Body of pancreas (tissue), 4 donors: ENCODE data around the gene MAGED1. TPM values are rescaled to one million over a fixed set of nuclear protein-coding genes. Genes with fewer than 3 reads are reported as not detected.

Source experiments
- ATAC-seq: fragments of 150-250 bp; one replicate; pipeline ENCODE4 v1.9.1; 2016
- DNase-seq, 4 donors: peaks; one replicate each; pipeline ENCODE4 v3.0.0-alpha.2; 2019
- H3K27ac ChIP-seq, 4 donors: fragments of 200-600 bp; sonication (generic); 1 replicate in 3 of 4; 2 replicates in 1 of 4; pipeline versions ENCODE4 v1.5.1 to v1.6.1; 2016 to 2019; ENCODE audit warnings: mild to moderate bottlenecking in 1 of 4, mixed read lengths in 1 of 4, moderate library complexity in 1 of 4
- H3K27me3 ChIP-seq, 2 donors: fragments of 200-600 bp; sonication (generic); one replicate each; pipeline ENCODE4 v1.6.0; 2016; ENCODE audit warnings: mild to moderate bottlenecking in 1 of 2
- H3K36me3 ChIP-seq, 2 donors: fragments of 200-600 bp; sonication (generic); replicated peaks in 1 of 2; 2 replicates each; pipeline ENCODE4 v1.5.1; 2016; ENCODE audit warnings: low read depth in 2 of 2; ENCODE audit not compliant: insufficient read depth in 1 of 2
- H3K4me1 ChIP-seq: fragments of 200-600 bp; sonication (generic); one replicate; pipeline ENCODE4 v1.6.0; 2016
- H3K4me3 ChIP-seq, 2 donors: fragments of 200-600 bp; sonication (generic); 1 replicate in 1 of 2; 2 replicates in 1 of 2; pipeline ENCODE4 v1.5.1; 2016 to 2019
- H3K9me3 ChIP-seq, 3 donors: fragments of 200-600 bp; sonication (generic); 1 replicate in 2 of 3; 2 replicates in 1 of 3; pipeline ENCODE4 v1.5.1; 2016
- POLR2A ChIP-seq, 3 donors: fragments of 450-650 bp; IDR thresholded peaks; one replicate each; pipeline ENCODE4 v1.6.1; 2016; ENCODE audit warnings: antibody characterized with exemption in 3 of 3, mild to moderate bottlenecking in 2 of 3
- WGBS, 2 donors: methylation state at CpG; one replicate each; pipeline ENCODE4 v1.1.5; 2017; 5-methylcytosine and 5-hydroxymethylcytosine counted together
- intact Hi-C: fragments of 100-400 bp; cut with DNase I; formaldehyde crosslinking; loops from one replicate; pipeline ENCODE4 v1.15.1; 2023
- total RNA-seq, 2 donors: library from RNA; depleted of rRNA; stranded (reverse); fragments of >200 nt; gene quantifications; one replicate each; pipeline ENCODE4 v1.1.0, GENCODE V29; 2016
- TF ChIP-seq, protein P1 (sequence below), 7 experiments: fragments of 450-650 bp in 4 of 7; fragments of 200-600 bp in 3 of 7; sonication (generic) in 3 of 7; IDR thresholded peaks; one replicate each; pipeline ENCODE4 v1.5.1; 2016 to 2019; ENCODE audit warnings: antibody characterized with exemption in 7 of 7

Gene MAGED1
- total RNA-seq, 2 donors from 2014 or later, result 45.7 to 53.1 TPM

DNA sequence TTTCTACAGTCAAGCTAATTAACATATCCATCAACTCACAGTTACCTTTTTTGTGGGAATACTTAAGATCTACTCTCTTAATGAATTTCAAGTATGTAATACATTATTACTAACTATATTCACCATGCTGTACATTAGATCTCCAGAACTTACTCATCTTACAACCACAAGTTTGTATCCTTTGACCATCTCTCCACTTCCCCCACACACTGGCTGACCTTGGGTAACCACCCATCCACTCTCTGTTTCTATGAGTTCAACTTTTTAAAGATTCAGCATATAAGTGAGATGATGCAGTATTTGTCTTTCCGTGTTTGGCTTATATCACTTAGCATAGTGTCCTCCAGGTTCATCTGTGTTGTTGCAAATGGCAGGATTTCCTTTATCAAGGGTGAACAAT, 30.5 kb upstream of the MAGED1 start:
- no peaks in the 10 kb centered on the region for H3K4me1 ChIP-seq
- H3K9me3 ChIP-seq, result no peaks in the 10 kb centered on the region
- WGBS, 2 donors, result 94 to 100% methylated on average over 1 of the region's 1 CpG
- no peak overlapping the region for H3K4me3 ChIP-seq
- no peak overlapping the region for H3K27ac ChIP-seq
- no peaks in the 10 kb centered on the region for H3K27me3 ChIP-seq
- H3K36me3 ChIP-seq, result no peaks in the 10 kb centered on the region
- TF ChIP-seq POLR2A (IDR thresholded peaks at IDR 0.05), result no peak
- TF ChIP-seq, protein P1, sequence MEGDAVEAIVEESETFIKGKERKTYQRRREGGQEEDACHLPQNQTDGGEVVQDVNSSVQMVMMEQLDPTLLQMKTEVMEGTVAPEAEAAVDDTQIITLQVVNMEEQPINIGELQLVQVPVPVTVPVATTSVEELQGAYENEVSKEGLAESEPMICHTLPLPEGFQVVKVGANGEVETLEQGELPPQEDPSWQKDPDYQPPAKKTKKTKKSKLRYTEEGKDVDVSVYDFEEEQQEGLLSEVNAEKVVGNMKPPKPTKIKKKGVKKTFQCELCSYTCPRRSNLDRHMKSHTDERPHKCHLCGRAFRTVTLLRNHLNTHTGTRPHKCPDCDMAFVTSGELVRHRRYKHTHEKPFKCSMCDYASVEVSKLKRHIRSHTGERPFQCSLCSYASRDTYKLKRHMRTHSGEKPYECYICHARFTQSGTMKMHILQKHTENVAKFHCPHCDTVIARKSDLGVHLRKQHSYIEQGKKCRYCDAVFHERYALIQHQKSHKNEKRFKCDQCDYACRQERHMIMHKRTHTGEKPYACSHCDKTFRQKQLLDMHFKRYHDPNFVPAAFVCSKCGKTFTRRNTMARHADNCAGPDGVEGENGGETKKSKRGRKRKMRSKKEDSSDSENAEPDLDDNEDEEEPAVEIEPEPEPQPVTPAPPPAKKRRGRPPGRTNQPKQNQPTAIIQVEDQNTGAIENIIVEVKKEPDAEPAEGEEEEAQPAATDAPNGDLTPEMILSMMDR (IDR thresholded peaks at IDR 0.05), result no peak
- intact Hi-C loops, result no loop called here
- no peak for ATAC-seq
- DNase-seq, result no peak

DNA sequence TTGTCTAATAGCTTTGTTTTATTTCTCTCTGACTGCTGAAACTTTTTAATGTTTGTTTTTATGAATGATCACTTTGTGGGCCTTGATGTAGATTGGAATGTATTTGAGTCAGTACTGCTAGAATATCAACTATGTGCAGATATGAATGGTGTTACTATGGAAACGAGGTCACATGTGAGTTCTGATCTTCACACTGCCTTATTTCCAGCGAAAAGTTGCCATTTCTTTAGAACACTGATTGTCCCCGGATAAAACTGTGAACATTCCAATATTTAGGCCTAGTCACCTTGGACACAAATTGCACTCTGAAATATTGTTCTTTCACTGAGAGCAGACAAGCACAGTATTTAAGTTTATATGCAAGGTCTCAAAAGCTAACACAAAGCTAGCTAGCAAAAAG, 27.2 kb upstream of the MAGED1 start:
- H3K36me3 ChIP-seq, result no peaks in the 10 kb centered on the region
- H3K27ac ChIP-seq, result no peak overlapping the region
- intact Hi-C loops, result no loop called here
- no peak for TF ChIP-seq POLR2A (IDR thresholded peaks at IDR 0.05)
- TF ChIP-seq, protein P1 (IDR thresholded peaks at IDR 0.05), result no peak
- WGBS, 2 donors, result 64% methylated on average over 3 of the region's 3 CpGs
- DNase-seq (no peak), ATAC-seq (no peak)
- no peaks in the 10 kb centered on the region for H3K4me1 ChIP-seq
- no peaks in the 10 kb centered on the region for H3K27me3 ChIP-seq
- no peak overlapping the region for H3K4me3 ChIP-seq
- no peaks in the 10 kb centered on the region for H3K9me3 ChIP-seq

DNA sequence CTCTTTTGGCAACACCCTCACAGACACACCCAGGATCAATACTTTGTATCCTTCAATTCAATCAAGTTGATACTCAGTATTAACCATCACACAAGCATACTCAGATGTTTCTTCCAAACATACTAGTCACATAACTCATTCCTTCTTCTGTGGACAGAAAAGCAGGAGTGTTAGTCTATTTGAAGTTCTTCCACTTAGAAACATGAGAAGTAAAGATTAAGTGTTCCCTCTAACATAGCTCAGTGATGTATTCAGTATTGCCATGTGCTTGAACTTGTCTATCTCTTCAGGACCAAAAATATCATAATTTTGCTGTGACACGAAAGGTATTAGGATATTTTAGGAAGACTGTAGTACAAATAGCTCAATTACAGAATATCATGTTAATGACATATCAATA, 25.8 kb upstream of the MAGED1 start:
- Histone ChIP-seq H3K36me3 (no peaks in the 10 kb centered on the region), H3K27me3 (no peaks in the 10 kb centered on the region), H3K9me3 (no peaks in the 10 kb centered on the region), H3K4me3 (no peak overlapping the region), H3K4me1 (no peaks in the 10 kb centered on the region), H3K27ac (no peak overlapping the region)
- ATAC-seq (no peak), DNase-seq (no peak)
- intact Hi-C loops, result no loop called here
- 92% methylated on average over 1 of the region's 1 CpG for WGBS, 2 donors
- no peak for TF ChIP-seq POLR2A (IDR thresholded peaks at IDR 0.05)
- TF ChIP-seq, protein P1 (IDR thresholded peaks at IDR 0.05), result no peak

DNA sequence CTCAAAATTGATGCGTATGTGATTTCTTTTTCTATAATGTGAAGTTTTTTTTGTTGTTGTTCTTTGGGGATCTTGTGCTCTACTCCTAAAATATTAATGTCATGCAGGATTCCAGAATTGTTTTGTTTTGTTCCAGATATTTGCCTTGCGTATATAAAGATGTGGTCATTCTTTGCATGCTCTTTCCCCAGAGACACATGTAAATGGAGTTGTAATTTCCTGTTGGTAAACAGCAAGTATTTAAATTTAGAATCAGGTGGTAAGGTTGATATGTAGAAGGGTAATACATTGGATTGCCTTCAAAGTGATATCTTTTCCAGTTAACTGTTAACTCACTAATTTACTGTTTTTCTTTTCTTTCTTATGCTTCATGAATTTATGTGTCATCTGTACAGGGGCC, 23.1 kb upstream of the MAGED1 start:
- Histone ChIP-seq H3K4me1 (no peaks in the 10 kb centered on the region), H3K27ac (no peak overlapping the region), H3K27me3 (no peaks in the 10 kb centered on the region), H3K4me3 (no peak overlapping the region), H3K36me3 (no peaks in the 10 kb centered on the region), H3K9me3 (no peaks in the 10 kb centered on the region)
- no peak for TF ChIP-seq POLR2A (IDR thresholded peaks at IDR 0.05)
- TF ChIP-seq, protein P1 (IDR thresholded peaks at IDR 0.05), result no peak
- 92 to 100% methylated on average over 2 of the region's 2 CpGs for WGBS, 2 donors
- intact Hi-C loops, result no loop called here
- DNase-seq (no peak), ATAC-seq (no peak)

DNA sequence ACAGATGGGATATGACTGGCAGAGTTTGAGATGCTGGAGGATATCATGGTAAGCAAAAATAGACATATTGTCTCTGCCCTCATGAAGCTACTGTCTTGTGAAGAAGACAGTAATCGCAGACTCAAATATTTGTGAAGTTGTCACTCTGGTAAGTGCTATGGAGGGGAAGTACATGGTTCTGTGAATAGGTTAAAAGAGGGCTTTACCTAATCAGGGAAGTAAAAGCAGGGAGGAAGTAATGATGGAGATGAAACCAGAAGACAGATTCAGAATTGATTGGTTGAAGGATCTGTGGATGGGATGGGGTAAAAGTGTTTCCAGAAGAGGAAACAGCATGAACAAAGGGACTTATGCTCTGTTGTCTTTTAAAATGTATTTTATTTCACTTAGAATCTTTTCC, 19.3 kb upstream of the MAGED1 start:
- no peaks in the 10 kb centered on the region for H3K27me3 ChIP-seq
- intact Hi-C loops, result no loop called here
- no peaks in the 10 kb centered on the region for H3K4me1 ChIP-seq
- no peak for DNase-seq
- H3K27ac ChIP-seq, result no peak overlapping the region
- no peaks in the 10 kb centered on the region for H3K9me3 ChIP-seq
- no peaks in the 10 kb centered on the region for H3K36me3 ChIP-seq
- ATAC-seq, result no peak
- TF ChIP-seq, protein P1 (IDR thresholded peaks at IDR 0.05), result no peak
- no peak for TF ChIP-seq POLR2A (IDR thresholded peaks at IDR 0.05)
- H3K4me3 ChIP-seq, result no peak overlapping the region
- WGBS, 2 donors, result 100% methylated on average over 1 of the region's 1 CpG
